Measurements from ENCODE around the gene SRXN1.
"Not testable (repeated sequence)": the region's sequence is repeated elsewhere in the genome, so short reads cannot be mapped to it uniquely, and the experiment has no call there.

The SRXN1 gene

DNA sequence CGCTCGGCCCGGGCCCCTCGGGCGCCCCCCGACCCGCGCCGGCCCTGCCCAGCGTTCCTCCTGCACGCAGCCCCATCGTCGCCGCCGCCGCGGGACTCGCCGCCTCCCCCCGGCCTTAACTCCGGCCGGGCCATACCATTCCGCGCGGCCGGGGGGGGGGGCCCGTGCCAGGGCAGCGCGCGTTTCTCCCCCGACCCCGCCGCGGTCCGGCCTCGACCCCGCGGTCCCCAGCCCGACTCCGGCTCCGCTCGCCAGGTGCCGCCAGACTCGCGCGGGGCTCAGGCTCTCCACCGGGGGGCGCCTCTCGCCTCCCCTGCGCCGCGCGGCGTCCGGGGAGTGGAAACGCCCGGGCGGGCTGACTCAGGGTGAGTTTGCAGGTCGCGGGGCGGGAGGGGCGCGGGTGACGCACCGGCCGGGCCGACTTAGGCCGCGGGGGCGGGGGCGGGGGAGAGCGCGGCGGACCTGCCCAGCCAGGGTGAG lies at the start of gene SRXN1:
Gene SRXN1, minus strand, starts transcription at position 91 of the 480 bp plus-strand sequence. Its CDS starts 15 bp downstream, at position 76.
- DNase-seq, result peak; percentile 73

DNA sequence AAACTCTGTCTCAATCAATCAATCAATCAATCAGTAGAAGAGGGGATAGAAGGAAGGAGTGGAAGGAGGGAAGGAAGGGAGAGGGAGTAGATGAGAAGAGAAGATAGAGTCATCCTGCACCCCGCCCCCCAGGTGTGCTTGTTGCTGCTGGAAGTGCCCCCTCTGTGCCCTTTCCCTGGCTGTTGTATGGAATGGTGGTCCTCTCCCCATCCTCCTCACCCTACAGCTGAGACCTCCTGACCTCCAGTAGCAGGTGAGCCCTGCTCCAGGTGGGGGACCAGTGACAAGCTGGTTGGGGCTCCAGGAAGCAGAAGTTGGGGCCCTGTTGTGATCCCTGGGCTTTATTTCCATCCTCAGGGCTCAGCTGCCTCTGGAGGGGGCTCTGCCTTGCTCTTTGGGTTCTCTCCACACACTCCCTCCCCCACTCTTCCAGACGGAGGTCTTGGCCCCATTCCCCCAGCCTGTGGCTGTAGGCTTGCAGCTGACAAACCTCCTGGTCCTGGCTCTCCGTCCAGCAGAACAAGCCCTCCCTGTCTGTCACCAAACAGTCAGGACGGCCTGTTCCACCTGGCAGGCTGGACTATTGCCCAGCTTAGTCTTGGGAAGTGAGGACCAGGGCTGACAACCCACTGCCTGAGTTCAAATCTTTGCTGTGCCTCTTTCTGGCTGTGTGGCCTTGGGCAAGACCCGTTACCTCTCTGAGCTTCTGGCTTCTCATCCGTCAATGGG lies 48.6 kb upstream of the SRXN1 start:
- no peak for DNase-seq

DNA sequence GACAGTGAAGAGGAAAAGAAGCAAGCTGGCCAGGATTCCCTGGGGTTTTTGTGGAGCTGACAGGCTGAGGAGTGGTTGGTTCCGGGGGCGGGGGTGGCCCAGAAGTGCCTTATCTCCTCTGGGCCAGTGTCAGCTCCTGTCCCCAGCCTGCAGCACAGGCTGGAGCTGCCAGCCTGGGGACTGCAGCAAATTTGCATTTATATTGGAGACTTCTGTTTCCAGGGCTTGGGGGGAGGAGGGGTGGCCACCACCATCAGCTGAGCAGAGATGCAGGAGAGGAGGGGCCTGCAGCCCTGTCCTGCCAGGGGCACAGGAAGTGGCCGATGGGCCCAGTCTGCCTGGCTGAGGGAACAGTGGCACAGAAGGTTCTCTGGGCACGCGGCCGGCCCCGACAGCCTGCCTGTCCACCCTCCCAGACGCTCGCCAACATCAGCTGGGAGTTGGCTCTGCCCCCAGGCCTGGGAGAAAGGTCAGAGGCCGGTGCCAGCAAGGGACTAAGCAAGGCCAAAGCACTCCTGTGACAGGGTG lies 46.9 kb upstream of the SRXN1 start:
- DNase-seq, result no peak

DNA sequence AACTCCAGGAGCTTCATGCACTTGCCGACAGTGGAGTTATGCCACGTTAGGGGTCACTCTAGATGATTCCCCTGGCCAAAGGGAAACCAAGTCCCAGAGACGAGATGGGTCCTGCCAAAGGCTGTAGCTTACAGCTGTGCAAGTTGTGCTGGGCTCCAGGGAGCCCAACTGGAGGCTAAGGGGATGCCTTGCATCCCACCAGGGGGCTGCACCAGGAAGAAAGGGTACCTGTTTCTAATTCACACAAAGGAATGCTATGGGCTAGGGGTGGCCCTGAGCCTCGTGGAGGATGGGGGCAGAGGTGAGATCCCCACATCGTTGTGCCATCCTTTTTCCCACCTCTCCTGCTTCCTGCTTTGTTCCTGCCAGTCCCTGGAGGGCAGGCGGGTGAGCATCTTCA lies 46.3 kb upstream of the SRXN1 start:
- no peak for DNase-seq

DNA sequence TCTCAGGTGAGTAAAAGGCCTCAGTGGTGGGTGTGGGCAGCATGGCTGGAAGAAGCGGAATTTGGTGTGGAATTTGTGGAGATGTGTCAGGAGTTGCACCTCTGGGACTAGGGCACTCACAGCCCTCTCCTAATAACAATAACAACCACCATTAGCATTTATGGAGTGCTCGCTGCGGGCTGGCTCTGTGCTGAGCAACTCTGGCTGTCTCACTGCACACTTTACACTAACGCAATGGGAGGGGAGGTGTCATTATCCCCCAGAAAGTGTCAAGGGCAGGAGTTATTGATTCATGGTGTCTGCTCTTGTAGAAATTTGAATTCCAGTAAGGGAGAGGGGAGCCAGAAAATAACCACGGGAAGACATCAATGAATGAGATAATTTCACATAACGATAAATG lies 45.3 kb upstream of the SRXN1 start:
- no peak for DNase-seq

DNA sequence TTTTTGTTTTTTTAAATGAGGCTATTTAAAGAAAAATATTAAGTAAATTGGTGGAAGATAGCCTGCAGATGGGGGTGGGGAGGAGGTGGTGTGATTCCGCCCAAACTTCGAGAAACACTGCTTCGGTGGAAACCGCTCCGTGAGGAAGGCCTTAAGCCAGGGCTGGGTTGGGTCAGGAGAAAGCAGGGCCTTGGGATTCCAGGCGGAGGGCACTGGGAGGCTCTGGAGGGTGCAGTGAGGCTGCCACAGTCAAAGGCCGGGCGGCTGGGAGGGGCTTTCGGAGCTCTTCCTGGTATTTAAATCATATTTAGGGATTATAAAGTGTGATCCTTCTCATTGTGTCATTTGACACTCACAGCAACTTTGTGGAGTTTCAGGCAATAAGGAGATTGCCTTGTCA lies 44.8 kb upstream of the SRXN1 start:
- no peak for DNase-seq

DNA sequence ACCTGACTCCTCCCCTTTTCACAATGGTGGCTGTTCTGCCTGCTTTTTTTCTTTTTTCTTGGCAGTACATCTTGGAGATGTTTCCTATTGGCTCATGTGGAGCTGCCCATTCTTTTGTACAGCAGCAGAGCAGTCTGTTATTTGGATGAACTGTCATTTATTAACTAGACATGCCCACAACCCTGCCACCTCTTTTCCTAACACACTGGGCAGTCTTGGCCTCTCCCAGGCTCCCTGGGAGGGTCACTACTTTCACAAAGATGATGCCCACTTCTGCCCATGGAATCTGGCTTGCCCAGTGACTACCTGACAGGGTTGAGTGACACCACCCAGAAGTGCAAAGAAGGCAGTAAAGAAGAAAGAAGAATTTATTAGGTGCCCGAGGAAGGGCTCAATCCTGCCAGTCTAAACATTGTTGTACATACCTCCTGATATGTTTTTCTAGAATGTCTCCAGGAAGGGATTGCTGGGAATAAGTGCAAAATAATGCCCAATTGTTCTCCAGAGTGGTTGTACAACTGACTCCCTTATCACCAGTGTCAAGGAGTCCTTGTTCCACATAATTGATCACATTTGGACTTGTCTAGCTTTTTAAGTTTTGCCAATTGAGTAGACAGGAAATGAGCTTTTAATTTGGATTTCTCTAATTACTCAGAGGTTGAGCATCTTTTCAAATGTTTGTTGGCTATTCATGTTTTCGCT lies 42.3 kb upstream of the SRXN1 start:
- DNase-seq, result no peak

DNA sequence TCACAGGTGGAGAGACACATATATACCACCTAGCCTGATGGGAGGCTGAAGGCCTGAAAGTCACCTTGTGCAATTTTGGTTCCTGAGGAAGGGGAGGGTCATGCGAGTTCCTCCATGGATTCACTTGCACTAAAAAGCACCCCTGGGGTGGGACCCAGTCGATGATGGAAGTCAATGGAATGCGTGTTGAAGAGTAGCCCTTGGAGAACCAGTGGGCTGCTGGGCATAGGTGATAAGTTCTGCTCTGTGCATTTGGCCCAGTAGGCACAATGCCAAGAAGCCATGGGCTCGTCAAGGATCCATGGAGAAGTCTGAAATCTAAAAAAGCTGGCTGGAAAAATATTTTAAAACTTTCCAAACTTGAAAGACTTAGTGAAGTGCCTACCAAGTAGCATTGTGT lies 41.5 kb upstream of the SRXN1 start:
- DNase-seq, result no peak

DNA sequence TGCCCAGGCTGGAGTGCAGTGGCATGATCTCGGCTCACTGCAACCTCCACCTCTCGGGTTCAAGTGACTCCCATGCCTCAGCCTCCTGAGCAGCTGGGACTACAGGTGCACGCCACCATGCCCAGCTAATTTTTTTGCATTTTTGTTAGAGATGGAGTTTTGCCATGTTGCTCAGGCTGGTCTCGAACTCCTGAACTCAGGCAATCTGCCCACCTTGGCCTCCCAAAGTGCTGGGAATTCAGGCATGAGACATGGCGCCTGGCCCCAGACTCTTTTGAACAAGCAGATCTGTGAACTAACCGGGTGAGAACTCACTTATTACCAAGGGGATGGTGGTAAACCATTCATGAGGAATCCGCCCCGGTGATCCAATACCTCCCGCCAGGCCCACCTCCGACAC lies 40.8 kb upstream of the SRXN1 start:
- not testable (repeated sequence) for DNase-seq

DNA sequence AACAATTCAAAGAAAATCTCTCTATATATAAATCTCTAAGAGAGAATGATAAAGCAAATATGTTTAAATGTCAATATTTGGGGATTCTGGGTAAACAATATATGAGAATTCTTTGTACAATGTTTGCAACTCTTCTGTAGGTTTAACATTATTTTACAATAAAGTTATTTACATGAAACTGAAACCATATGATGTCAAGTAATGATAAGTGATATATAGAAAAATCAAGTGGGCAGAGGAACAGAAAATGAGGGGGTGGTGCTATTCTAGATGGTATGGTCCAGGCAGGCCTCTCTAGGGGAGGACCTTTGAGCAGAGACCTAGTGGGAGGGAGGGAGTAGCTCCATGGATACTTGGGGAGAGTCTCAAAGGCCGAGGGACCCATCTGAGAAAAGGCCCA lies 39.0 kb upstream of the SRXN1 start:
- DNase-seq, result no peak

DNA sequence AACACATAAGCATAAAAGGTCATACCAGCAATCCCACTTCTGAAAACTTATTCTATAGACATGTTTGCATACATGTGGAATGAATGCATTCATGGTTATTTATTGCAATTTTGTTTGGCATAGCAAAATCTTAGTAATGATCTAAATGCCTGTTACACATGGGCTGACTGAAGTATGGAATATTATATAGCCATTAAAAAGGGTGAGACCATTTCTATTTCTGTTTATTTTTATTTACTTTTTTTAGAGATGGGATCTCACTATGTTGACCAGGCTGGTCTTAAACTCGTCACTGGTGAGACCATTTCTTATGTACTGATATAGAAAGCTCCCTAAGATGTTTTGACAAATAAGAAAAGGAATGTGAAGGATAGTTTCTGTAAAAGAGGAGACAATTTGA lies 36.9 kb upstream of the SRXN1 start:
- DNase-seq, result no peak

DNA sequence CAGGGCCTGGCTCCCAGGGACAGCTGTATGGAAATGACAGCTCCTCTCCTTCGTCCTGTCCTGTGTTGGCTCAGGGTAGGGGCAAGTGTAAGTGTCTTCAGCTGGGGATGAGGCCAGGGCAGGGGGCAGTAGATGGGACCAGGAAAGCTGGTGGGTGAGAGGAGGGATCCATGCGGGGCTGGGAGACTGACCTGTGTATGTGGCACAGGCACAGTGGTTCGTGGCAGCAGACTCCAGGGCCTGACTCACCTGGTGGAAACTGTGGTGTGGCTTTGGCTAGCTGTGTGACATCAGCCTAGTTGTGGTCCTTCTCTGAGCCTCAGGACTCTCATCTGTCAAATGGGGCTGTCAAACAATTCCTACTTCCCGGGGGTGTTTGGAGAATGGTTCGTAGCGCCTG lies 36.3 kb upstream of the SRXN1 start:
- DNase-seq, result no peak

DNA sequence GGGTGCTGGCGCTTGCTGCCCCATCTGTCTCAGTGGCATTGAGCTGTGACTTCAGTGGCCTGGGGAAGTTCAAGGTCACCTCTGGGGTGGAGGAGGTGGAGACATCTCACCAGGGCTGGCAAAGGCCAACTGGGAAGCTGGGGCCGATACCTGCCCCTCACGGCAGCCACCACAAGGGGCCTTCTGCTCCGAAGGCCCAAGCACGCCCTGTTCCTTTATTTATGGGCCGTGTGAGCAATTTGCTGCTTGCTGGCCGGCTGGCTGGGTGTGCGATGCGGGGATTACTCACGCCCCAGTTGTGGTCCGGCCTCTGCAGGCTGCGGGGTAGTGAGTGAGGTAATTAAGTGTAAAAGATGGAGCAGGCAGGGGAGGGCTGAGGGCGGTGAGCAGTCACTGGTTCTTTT lies 35.8 kb upstream of the SRXN1 start:
- no peak for DNase-seq

DNA sequence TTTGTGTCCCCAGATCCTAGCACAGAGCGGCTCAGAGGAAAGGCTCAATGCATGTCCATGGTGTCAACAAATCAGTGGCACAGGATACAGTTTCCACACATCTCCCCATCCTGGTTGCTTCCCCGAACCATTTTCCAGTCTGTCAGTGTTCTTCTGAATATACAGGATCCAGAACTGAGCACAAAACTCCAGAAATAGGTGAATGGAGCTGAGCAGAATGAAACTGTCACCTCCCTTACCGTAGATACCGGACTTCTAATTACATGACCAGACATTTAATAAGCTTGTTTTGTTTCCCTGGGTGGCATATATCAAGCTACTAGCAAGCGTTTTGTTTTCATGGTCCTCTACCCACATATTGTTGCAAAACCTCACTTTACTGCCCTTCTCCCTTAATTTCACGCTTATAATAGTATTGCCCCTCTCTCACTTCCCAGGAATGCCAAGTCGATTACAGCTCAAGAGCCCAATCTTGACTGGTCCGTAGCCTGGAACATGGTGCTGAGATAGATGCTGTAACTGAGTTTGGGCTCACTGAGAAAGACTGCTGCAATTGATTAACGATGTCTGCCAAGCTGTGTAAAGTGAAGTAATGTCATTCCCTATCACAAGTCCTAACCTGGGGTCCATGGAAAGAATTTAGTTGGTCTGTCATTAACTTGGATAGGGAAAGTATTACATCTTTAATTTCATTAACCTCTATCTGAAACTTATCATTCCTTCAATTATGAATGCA lies 34.6 kb upstream of the SRXN1 start:
- DNase-seq, result no peak

DNA sequence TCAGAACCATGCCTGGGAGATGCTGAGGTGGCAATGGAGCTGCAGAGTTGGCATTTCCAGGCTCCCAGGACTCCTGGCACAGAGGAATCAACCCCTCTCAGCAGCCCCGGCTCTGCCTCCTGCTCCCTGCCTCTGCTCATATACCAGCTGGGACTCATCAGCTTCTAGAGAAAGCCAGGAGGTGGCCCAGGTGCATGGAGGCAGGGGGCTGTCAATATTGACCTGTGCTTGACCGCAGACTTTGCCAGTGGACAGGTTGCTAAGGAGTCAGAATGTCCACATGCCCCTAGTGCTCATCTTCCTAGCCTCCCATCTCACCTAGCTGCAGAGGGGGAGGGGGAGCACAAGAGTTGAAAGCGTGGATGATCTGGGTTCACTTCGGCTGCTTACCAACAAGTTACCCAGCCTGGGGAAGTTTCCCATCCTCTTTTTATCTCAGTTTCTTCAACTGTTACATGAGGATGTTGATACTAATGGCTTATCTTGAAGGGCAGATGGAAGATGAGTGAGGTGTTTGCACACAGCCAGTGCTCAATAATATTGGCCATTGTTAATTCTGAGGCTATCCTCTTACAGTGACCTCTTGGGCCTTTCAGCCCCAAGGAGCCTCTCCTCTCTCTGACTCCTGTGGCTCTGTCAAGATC lies 31.8 kb upstream of the SRXN1 start:
- no peak for DNase-seq

DNA sequence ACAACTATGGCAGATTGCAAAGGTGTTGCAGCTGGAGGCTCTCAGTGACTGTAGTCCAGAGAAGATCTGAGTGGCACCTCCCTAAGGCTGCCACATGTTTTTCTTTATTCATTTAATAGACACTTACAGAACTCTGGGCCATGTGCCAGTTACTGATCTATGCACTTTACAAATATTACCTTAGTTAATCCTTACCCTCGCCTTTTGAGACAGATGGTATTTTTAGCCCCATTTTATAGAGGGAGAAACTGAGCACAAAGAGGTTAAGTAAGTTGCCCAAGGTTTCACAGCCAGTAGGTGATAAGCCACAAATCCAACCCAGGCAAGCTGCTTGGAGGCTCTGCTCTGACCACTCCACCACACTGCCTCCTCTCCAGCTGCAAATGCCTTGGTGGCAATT lies 29.1 kb upstream of the SRXN1 start:
- DNase-seq, result no peak

DNA sequence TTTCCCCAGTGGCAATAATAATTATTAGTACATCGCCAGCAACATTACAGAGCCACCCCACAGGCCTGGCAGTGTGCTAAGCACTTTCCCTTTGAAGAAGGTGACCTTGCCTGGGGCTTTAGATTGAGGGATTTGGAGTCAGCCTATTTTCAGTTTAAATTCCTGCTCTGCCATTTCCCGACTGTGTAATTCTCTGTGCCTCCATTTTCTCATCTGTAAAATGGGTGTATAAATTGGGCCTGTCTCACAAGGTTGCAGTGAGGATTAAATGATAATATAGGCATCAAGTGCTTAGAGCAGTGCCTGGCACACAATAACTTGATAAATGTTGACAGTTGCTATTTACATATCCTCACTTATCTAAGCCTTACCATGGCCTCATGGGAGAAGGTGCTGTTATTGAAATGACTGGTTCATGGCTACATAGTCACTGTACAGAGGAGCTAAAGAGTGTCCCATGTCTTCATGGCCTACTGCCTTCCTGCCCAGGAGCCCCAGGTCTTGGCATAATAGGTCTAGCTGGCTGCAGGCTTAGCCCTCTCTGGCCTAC lies 27.7 kb upstream of the SRXN1 start:
- no peak for DNase-seq

DNA sequence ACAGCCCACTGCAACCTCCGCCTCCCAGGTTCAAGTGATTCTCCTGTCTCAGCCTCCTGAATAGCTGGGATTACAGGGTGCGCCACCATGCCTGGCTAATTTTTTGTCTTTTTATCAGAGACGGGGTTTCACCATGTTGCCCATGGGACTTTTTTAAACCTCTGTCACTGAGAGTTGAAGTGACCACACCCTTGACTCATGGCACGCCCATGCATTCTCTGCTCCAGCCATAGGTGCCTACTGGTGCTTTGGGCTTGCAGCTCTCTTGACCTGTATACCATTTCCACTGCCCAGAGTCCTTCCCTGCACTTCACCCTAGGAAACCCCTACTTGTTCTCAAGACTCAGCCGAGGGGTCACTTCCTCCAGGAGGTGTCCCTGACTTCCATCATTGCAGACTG lies 25.0 kb upstream of the SRXN1 start:
- DNase-seq, result no peak

DNA sequence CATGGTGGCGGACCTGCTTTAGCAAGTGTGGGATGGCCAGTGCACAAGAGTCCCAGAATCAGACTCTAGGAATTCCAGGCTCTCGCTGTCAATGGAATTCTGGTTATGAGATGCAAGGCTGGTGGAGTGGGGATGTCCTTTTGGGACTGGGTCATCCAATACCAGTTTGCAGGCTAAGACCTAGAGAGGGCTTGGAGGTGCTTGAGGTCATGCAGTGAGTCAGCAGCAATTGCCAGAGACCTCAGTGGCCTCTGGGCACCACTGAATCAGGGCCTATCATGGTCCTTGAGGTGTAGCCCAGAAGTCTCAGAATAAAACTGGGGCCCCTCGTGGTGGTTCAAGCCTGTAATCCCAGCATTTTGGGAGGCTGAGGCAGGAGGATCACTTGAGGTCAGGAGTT lies 24.0 kb upstream of the SRXN1 start:
- no peak for DNase-seq

DNA sequence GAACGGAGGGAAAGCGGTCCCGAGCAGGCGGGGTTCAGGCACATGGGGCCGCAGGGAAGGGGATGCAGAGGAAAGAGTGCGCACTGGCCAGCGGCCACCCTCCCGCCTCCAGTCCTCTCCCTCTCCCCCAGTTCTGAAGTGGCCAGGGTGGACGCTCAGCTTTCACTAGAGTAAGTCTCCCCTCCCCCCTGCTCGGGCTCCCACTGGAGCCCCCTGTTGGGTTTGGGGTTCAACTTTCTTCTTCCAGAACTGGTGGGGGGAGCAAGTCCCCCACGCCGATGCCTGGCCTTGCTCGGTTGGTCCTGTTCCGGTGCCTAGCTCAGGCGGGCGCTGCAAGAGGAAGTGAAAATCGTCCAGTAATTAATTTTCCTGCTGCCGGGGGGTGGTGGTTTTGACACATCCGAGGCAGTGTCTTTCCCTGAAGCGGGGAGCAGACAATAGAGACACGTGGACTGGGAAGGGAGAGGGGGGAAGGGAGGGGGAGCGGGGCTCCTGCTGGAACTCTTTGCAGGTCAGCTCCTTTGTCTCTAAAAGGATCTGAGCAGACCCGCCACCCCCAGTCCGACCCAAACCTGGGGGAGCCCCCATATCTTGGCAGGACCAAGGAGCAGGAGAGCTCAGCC lies 23.4 kb upstream of the SRXN1 start:
- no peak for DNase-seq

DNA sequence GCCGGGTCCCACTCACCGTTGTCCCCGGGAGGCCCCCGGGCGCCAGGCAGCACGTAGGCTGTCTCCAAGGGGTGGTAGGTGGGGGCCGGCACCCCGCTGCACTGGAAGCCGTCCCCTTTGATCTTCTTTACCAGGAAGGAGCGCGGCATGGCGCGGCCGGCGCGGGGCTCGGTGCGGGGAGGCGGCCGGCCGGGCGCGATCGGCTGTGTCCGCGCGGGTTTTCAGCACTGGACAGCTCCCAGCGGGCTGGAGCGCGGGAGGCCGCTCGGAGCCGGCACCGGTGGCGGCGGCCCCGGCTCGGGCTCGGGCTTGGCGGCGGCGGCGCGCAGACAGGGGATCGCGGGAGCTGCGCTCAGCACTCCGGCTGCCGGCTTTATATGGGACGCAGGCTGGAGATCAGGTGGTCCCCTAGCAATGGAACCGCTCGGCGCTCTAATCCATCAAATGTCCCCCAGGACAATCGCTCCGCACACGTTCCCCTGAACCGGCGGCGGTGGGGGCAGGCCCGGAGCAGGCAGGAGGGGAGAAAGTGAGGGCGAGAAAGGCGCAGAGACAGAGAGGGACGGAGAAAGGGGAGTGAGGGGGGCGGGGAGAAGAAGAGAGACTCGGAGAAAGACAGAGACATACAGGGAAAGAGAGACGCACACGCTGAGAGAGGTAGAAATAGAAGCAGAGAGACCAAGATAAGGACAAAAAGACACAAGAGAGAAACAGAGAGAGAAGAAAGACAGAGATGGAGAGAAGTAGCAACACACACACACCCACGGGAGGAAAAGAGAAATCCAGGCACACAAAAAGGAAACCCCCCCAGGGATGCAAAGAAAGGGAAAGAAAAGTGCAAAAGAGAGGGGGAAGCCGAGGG lies 22.7 kb upstream of the SRXN1 start, which contains the start of gene SCRT2:
Gene SCRT2, minus strand, starts transcription at position 350 of the 862 bp plus-strand sequence. Its CDS starts 201 bp downstream, at position 149.
- peak; percentile 65 for DNase-seq

Measured in activated CD4-positive, alpha-beta T cell treated with anti-CD3 and anti-CD28 coated beads, Interleukin-2, amount 50 U/mL, for 1 hour (primary cell).